Nephron progenitor cell (in vitro differentiated cells): ENCODE measurements around the gene MAN2C1.

Source experiments
- DNase-seq: peaks from one replicate; pipeline ENCODE4 v3.0.0; 2021
- H3K27ac Mint-ChIP-seq: 2 replicates; pipeline ENCODE4 v1.8.0; 2021; ENCODE audit warnings: mild to moderate bottlenecking, moderate library complexity, mixed read lengths
- H3K27me3 Mint-ChIP-seq: 2 replicates; pipeline ENCODE4 v1.8.0; 2021; ENCODE audit warnings: mild to moderate bottlenecking, low read depth, mixed read lengths; ENCODE audit not compliant: poor library complexity
- H3K36me3 Mint-ChIP-seq: 2 replicates; pipeline ENCODE4 v1.8.0; 2021; ENCODE audit warnings: low read depth, mixed read lengths
- H3K4me1 Mint-ChIP-seq: 2 replicates; pipeline ENCODE4 v1.8.0; 2021; ENCODE audit warnings: mixed read lengths
- H3K4me3 Mint-ChIP-seq: 2 replicates; pipeline ENCODE4 v1.8.0; 2021; ENCODE audit warnings: mild to moderate bottlenecking, moderate library complexity, mixed read lengths
- H3K9me3 Mint-ChIP-seq: 2 replicates; pipeline ENCODE4 v1.8.0; 2021; ENCODE audit warnings: mild to moderate bottlenecking, moderate library complexity, mixed read lengths
- CTCF ChIP-seq: fragments of 200-600 bp; sonication (generic); IDR thresholded peaks from 2 replicates; pipeline ENCODE4 v1.5.0; 2021; ENCODE audit warnings: antibody characterized with exemption

MAN2C1 gene

GRCh38 chr15:75362642-75363249 lies 5.7 kb downstream of the MAN2C1 start:
- Mint-ChIP-seq H3K4me1 (no peaks in the 10 kb centered on the region), H3K27me3 (no peaks in the 10 kb centered on the region), H3K9me3 (no peaks in the 10 kb centered on the region), H3K36me3 (peaks cover 9% of the 10 kb centered on the region), H3K4me3 (no peak overlapping the region), H3K27ac (peak overlapping the region; percentile 39)
- DNase-seq = no peak
- TF ChIP-seq CTCF = no peak

GRCh38 chr15:75361989-75362641 lies 6.3 kb downstream of the MAN2C1 start:
- no peaks in the 10 kb centered on the region for H3K9me3 Mint-ChIP-seq
- DNase-seq = no peak

GRCh38 chr15:75361361-75361988 lies 6.9 kb downstream of the MAN2C1 start:
- Mint-ChIP-seq H3K4me3 (no peak overlapping the region), H3K4me1 (no peaks in the 10 kb centered on the region), H3K27ac (no peak overlapping the region), H3K36me3 (peaks cover 9% of the 10 kb centered on the region), H3K9me3 (no peaks in the 10 kb centered on the region), H3K27me3 (no peaks in the 10 kb centered on the region)
- DNase-seq = no peak
- no peak for TF ChIP-seq CTCF

More at GRCh38 chr15:75361989-75362641, 6.3 kb downstream of the MAN2C1 start:
- Mint-ChIP-seq H3K36me3 (peaks cover 9% of the 10 kb centered on the region), H3K4me3 (no peak overlapping the region), H3K27me3 (no peaks in the 10 kb centered on the region), H3K27ac (no peak overlapping the region), H3K4me1 (no peaks in the 10 kb centered on the region)
- TF ChIP-seq CTCF = no peak

- no peak for DNase-seq
- TF ChIP-seq CTCF = no peak
- Mint-ChIP-seq H3K4me3 (no peak overlapping the region), H3K27me3 (peaks cover 3% of the 10 kb centered on the region), H3K36me3 (peaks cover 9% of the 10 kb centered on the region), H3K4me1 (no peaks in the 10 kb centered on the region), H3K9me3 (no peaks in the 10 kb centered on the region), H3K27ac (no peak overlapping the region)
Observed at GRCh38 chr15:75360856-75361255, 7.6 kb downstream of the MAN2C1 start.

GRCh38 chr15:75360391-75360790 lies 8.0 kb downstream of the MAN2C1 start:
- H3K27ac Mint-ChIP-seq = no peak overlapping the region

More at GRCh38 chr15:75360391-75360790, 8.0 kb downstream of the MAN2C1 start:
- DNase-seq = no peak
- no peak for TF ChIP-seq CTCF
- H3K36me3 Mint-ChIP-seq = peaks cover 9% of the 10 kb centered on the region
- no peaks in the 10 kb centered on the region for H3K9me3 Mint-ChIP-seq
- H3K27me3 Mint-ChIP-seq = peaks cover 3% of the 10 kb centered on the region
- no peak overlapping the region for H3K4me3 Mint-ChIP-seq
- no peaks in the 10 kb centered on the region for H3K4me1 Mint-ChIP-seq
